HEK293 (cell line): ENCODE data around the gene TBX6.
A peak's percentile ranks its signal among the peaks of the same experiment; 100 is the strongest.

Source experiments
- FEZF1 ChIP-seq: fragments of 450-650 bp; formaldehyde crosslinking; IDR thresholded peaks from 2 replicates; pipeline ENCODE4 v1.5.1; 2016; ENCODE audit warnings: missing biosample characterization, missing genetic modification characterization
- GLIS1 ChIP-seq: fragments of 450-650 bp; formaldehyde crosslinking; IDR thresholded peaks from 2 replicates; pipeline ENCODE4 v1.5.1; 2016; ENCODE audit warnings: missing biosample characterization, missing genetic modification characterization
- MYNN ChIP-seq: fragments of 450-650 bp; formaldehyde crosslinking; IDR thresholded peaks from 2 replicates; pipeline ENCODE4 v1.5.1; 2016; ENCODE audit warnings: missing biosample characterization, missing genetic modification characterization, borderline replicate concordance
- MZF1 ChIP-seq: fragments of 450-650 bp; formaldehyde crosslinking; IDR thresholded peaks from 2 replicates; pipeline ENCODE4 v1.5.1; 2017; ENCODE audit warnings: missing biosample characterization, missing genetic modification characterization, borderline replicate concordance
- SETDB1 ChIP-seq: IDR thresholded peaks from one replicate; pipeline ENCODE4 v1.6.1; 2017; ENCODE audit warnings: mild to moderate bottlenecking, low read length, moderate library complexity, mixed read lengths; ENCODE audit not compliant: insufficient read length
- ZBTB1 ChIP-seq: fragments of 450-650 bp; formaldehyde crosslinking; IDR thresholded peaks from 2 replicates; pipeline ENCODE4 v1.5.1; 2016; ENCODE audit warnings: missing biosample characterization, missing genetic modification characterization
- ZBTB48 ChIP-seq: fragments of 450-650 bp; formaldehyde crosslinking; IDR thresholded peaks from 2 replicates; pipeline ENCODE4 v1.5.1; 2016; ENCODE audit warnings: missing biosample characterization, missing genetic modification characterization
- ZEB2 ChIP-seq: fragments of 450-650 bp; formaldehyde crosslinking; IDR thresholded peaks from 2 replicates; pipeline ENCODE4 v1.5.1; 2016; ENCODE audit warnings: missing biosample characterization, missing genetic modification characterization
- ZNF133 ChIP-seq: fragments of 450-650 bp; formaldehyde crosslinking; IDR thresholded peaks from 2 replicates; pipeline ENCODE4 v1.5.1; 2016; ENCODE audit warnings: missing biosample characterization, missing genetic modification characterization
- ZNF148 ChIP-seq: fragments of 450-650 bp; formaldehyde crosslinking; IDR thresholded peaks from 2 replicates; pipeline ENCODE4 v1.5.0; 2017; ENCODE audit warnings: missing biosample characterization, missing genetic modification characterization, borderline replicate concordance
- ZNF169 ChIP-seq: fragments of 450-650 bp; formaldehyde crosslinking; IDR thresholded peaks from 2 replicates; pipeline ENCODE4 v1.5.1; 2016; ENCODE audit warnings: missing biosample characterization, missing genetic modification characterization
- ZNF174 ChIP-seq: fragments of 450-650 bp; formaldehyde crosslinking; IDR thresholded peaks from 2 replicates; pipeline ENCODE4 v1.5.0; 2017; ENCODE audit warnings: missing biosample characterization, mild to moderate bottlenecking, missing genetic modification characterization
- ZNF184 ChIP-seq: fragments of 450-650 bp; IDR thresholded peaks from 2 replicates; pipeline ENCODE4 v1.5.1; 2018; ENCODE audit warnings: missing biosample characterization, mild to moderate bottlenecking, missing genetic modification characterization
- ZNF19 ChIP-seq: fragments of 450-650 bp; formaldehyde crosslinking; IDR thresholded peaks from 2 replicates; pipeline ENCODE4; 2016; ENCODE audit warnings: missing biosample characterization, missing genetic modification characterization, low read depth
- ZNF214 ChIP-seq: fragments of 450-650 bp; formaldehyde crosslinking; IDR thresholded peaks from 2 replicates; pipeline ENCODE4 v1.5.1; 2017; ENCODE audit warnings: missing biosample characterization, mild to moderate bottlenecking, missing genetic modification characterization, borderline replicate concordance
- ZNF23 ChIP-seq: fragments of 450-650 bp; formaldehyde crosslinking; IDR thresholded peaks from 2 replicates; pipeline ENCODE4 v1.5.1; 2016; ENCODE audit warnings: missing biosample characterization, missing genetic modification characterization, borderline replicate concordance
- ZNF391 ChIP-seq: fragments of 450-650 bp; formaldehyde crosslinking; IDR thresholded peaks from 2 replicates; pipeline ENCODE4 v1.5.1; 2016; ENCODE audit warnings: low read depth, missing biosample characterization, missing genetic modification characterization, borderline replicate concordance
- ZNF514 ChIP-seq: fragments of 450-650 bp; formaldehyde crosslinking; IDR thresholded peaks from 2 replicates; pipeline ENCODE4 v1.5.1; 2016; ENCODE audit warnings: missing biosample characterization, missing genetic modification characterization
- ZNF549 ChIP-seq: fragments of 450-650 bp; IDR thresholded peaks from 2 replicates; pipeline ENCODE4 v1.5.1; 2018; ENCODE audit warnings: missing biosample characterization, missing genetic modification characterization, mild to moderate bottlenecking, inconsistent platforms, moderate library complexity
- ZNF639 ChIP-seq: fragments of 450-650 bp; formaldehyde crosslinking; IDR thresholded peaks from 2 replicates; pipeline ENCODE4 v1.5.1; 2016; ENCODE audit warnings: missing biosample characterization, missing genetic modification characterization
- ZNF654 ChIP-seq: fragments of 450-650 bp; formaldehyde crosslinking; IDR thresholded peaks from 2 replicates; pipeline ENCODE4 v1.5.1; 2016; ENCODE audit warnings: low read depth, missing biosample characterization, missing genetic modification characterization
- ZNF660 ChIP-seq: fragments of 450-650 bp; IDR thresholded peaks from 2 replicates; pipeline ENCODE4 v1.5.1; 2018; ENCODE audit warnings: missing biosample characterization, mild to moderate bottlenecking, missing genetic modification characterization
- ZNF837 ChIP-seq: fragments of 450-650 bp; formaldehyde crosslinking; IDR thresholded peaks from 2 replicates; pipeline ENCODE4 v1.5.1; 2016; ENCODE audit warnings: missing biosample characterization, missing genetic modification characterization
- ZNF843 ChIP-seq: fragments of 450-650 bp; formaldehyde crosslinking; IDR thresholded peaks from 2 replicates; pipeline ENCODE4 v1.5.1; 2016; ENCODE audit warnings: missing biosample characterization, missing genetic modification characterization
- ZSCAN16 ChIP-seq: fragments of 450-650 bp; formaldehyde crosslinking; IDR thresholded peaks from 2 replicates; pipeline ENCODE4 v1.5.1; 2016; ENCODE audit warnings: missing biosample characterization, missing genetic modification characterization
- ZXDB ChIP-seq: fragments of 450-650 bp; formaldehyde crosslinking; IDR thresholded peaks from 2 replicates; pipeline ENCODE4 v1.5.1; 2016; ENCODE audit warnings: missing biosample characterization, missing genetic modification characterization
- TF ChIP-seq, protein P1 (sequence below): fragments of 450-650 bp; formaldehyde crosslinking; IDR thresholded peaks from 2 replicates; pipeline ENCODE4 v1.5.1; 2017; ENCODE audit warnings: missing biosample characterization, missing genetic modification characterization
- TF ChIP-seq, protein P2 (sequence below): fragments of 450-650 bp; formaldehyde crosslinking; IDR thresholded peaks from 2 replicates; pipeline ENCODE4 v1.5.1; 2016; ENCODE audit warnings: missing biosample characterization, missing genetic modification characterization
- TF ChIP-seq, protein P3 (sequence below): fragments of 450-650 bp; formaldehyde crosslinking; IDR thresholded peaks from 2 replicates; pipeline ENCODE4 v1.5.1; 2016; ENCODE audit warnings: missing biosample characterization, missing genetic modification characterization, low read depth
- TF ChIP-seq, protein P4 (sequence below): fragments of 450-650 bp; formaldehyde crosslinking; IDR thresholded peaks from 2 replicates; pipeline ENCODE4 v1.5.1; 2016; ENCODE audit warnings: missing biosample characterization, missing genetic modification characterization

TBX6 gene

DNA sequence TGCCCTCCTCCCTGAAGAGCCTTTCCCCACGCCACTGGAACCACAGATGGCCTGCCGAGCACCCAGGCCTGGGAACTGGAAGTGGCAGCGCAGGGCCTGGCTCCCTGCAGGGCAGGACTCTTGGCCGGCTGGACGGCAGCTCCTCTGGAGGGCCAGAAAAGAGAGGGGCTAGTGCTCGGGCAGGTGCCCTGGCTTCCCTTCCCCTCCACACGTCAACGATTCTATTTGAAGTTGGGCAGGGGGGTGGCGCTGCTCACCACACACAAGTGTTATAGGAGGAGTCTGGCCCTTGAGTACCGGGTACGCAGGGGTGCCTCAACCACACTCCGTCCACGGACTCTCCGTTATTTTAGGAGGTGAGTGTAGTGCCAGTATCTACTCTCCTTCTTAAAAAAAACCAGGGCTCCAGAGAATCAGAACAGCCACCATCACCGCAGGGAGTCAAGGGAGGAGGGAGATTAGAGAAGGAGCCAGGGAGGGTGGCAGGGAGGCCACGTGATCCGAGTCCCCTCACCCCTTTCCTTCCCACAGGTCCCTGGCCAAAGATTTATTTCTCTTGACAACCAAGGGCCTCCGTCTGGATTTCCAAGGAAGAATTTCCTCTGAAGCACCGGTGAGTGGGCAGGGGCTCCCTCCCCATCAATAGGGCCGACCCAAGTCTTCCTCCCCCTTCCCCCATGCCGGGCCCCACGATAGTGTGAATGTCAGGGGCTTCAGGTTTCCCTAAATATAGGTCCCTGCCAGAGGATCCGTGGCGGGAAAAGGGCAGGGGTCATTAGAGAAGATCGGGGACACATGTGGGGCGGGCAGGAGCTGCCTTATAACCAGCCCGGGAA, 27.6 kb downstream of the TBX6 start (continued):
- TF ChIP-seq ZNF391 (tag by site-specific recombination) (no peak), ZBTB48 (tag by site-specific recombination) (peak; percentile 93), FEZF1 (tag by site-specific recombination) (no peak), ZEB2 (tag by site-specific recombination) (0 out of 2 replicates have a peak, but pooled peaks have one; percentile 68), ZNF174 (tag by site-specific recombination) (no peak), ZNF514 (no peak), ZNF843 (no peak), ZNF184 (tag by site-specific recombination) (no peak), ZSCAN16 (no peak), ZNF214 (tag by site-specific recombination) (no peak), ZXDB (tag by site-specific recombination) (peak; percentile 87), ZBTB1 (tag by site-specific recombination) (no peak), ZNF148 (tag by site-specific recombination) (no peak), ZNF23 (tag by site-specific recombination) (no peak), ZNF549 (tag by site-specific recombination) (no peak), ZNF654 (tag by site-specific recombination) (0 out of 2 replicates have a peak, but pooled peaks have one; percentile 3), GLIS1 (0 out of 2 replicates have a peak, but pooled peaks have one; percentile 12), ZNF837 (tag by site-specific recombination) (no peak), ZNF169 (tag by site-specific recombination) (no peak), ZNF639 (tag by site-specific recombination) (no peak), ZNF660 (peak; percentile 61; the same call in 1 of the 2 replicates), MYNN (tag by site-specific recombination) (no peak), MZF1 (peak; percentile 68; the same call in 1 of the 2 replicates), ZNF133 (tag by site-specific recombination) (no peak), SETDB1 (no peak), ZNF19 (tag by site-specific recombination) (no peak)
- TF ChIP-seq, protein P1, sequence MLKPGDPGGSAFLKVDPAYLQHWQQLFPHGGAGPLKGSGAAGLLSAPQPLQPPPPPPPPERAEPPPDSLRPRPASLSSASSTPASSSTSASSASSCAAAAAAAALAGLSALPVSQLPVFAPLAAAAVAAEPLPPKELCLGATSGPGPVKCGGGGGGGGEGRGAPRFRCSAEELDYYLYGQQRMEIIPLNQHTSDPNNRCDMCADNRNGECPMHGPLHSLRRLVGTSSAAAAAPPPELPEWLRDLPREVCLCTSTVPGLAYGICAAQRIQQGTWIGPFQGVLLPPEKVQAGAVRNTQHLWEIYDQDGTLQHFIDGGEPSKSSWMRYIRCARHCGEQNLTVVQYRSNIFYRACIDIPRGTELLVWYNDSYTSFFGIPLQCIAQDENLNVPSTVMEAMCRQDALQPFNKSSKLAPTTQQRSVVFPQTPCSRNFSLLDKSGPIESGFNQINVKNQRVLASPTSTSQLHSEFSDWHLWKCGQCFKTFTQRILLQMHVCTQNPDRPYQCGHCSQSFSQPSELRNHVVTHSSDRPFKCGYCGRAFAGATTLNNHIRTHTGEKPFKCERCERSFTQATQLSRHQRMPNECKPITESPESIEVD (tag by site-specific recombination), result no peak
- TF ChIP-seq, protein P2, sequence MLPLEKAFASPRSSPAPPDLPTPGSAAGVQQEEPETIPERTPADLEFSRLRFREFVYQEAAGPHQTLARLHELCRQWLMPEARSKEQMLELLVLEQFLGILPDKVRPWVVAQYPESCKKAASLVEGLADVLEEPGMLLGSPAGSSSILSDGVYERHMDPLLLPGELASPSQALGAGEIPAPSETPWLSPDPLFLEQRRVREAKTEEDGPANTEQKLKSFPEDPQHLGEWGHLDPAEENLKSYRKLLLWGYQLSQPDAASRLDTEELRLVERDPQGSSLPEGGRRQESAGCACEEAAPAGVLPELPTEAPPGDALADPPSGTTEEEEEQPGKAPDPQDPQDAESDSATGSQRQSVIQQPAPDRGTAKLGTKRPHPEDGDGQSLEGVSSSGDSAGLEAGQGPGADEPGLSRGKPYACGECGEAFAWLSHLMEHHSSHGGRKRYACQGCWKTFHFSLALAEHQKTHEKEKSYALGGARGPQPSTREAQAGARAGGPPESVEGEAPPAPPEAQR (tag by site-specific recombination), result no peak
- TF ChIP-seq, protein P3, sequence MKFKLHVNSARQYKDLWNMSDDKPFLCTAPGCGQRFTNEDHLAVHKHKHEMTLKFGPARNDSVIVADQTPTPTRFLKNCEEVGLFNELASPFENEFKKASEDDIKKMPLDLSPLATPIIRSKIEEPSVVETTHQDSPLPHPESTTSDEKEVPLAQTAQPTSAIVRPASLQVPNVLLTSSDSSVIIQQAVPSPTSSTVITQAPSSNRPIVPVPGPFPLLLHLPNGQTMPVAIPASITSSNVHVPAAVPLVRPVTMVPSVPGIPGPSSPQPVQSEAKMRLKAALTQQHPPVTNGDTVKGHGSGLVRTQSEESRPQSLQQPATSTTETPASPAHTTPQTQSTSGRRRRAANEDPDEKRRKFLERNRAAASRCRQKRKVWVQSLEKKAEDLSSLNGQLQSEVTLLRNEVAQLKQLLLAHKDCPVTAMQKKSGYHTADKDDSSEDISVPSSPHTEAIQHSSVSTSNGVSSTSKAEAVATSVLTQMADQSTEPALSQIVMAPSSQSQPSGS (tag by site-specific recombination), result no peak
- TF ChIP-seq, protein P4, sequence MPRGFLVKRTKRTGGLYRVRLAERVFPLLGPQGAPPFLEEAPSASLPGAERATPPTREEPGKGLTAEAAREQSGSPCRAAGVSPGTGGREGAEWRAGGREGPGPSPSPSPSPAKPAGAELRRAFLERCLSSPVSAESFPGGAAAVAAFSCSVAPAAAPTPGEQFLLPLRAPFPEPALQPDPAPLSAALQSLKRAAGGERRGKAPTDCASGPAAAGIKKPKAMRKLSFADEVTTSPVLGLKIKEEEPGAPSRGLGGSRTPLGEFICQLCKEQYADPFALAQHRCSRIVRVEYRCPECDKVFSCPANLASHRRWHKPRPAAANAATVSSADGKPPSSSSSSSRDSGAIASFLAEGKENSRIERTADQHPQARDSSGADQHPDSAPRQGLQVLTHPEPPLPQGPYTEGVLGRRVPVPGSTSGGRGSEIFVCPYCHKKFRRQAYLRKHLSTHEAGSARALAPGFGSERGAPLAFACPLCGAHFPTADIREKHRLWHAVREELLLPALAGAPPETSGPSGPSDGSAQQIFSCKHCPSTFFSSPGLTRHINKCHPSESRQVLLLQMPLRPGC, result no peak
